ENCODE results near the gene CDH22. TPM values are rescaled to one million over a fixed set of nuclear protein-coding genes. Genes with fewer than 3 reads are reported as not detected.

CDH22 gene
- total RNA-seq, 1 donor from 2014 or later: 0.18 TPM

GRCh38 chr20:46268131-46268614, 40.1 kb downstream of the CDH22 start:
- no peak overlapping the region for H3K4me3 Mint-ChIP-seq
- no peak for DNase-seq (ENCODE audit: low spot score in 2 of 2, unreplicated experiment in 2 of 2)

DNA sequence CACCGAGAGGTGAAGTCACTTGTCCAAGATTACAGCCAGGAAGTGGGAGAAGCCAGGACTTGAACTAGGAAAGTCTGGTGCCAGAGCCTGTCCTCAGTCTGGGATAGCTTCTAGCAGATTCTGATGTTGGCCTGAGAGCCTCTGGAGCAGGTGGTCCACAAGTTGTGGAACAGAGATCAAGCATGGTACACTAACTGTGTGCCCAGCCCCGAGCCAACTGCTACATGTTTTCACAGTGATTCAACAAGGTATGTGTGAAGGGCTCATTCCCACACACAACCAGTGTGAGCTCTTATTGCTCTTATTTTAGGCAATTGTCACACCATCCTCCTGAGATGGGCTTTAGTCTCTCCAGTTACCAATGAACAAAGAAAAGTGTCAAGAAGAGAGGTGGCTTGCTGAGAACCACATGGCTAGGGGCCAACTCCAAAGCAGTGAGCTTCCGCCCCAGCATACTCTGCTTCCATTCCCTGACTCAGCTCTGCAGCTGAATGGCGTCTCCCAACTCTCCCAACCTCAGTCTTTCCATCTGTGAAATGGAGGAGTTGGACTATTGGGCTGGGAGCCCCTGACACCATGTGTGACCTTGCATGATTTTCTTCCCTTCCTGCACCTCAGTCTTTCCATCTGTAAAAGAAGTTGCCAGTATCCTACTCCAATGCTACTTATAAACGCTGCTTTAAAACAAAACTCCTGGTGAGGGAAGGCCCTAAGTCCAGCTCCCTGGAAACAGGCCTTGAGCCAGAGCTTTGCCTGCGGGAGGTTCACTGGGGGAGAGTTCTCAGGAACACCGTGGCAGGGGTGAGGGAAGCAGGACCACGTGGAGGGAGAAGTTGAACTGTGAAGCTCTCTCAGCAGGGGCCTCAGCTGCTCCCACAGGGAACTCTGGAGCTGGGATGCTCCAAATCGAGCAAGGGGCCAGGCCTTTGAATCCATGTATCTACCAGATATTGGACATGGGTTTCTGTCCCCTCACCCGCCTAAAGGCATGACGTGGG, 40.9 kb downstream of the CDH22 start:
- no peak overlapping the region for H3K27ac Mint-ChIP-seq
- H3K4me3 Mint-ChIP-seq: no peak overlapping the region
- H3K9me3 Mint-ChIP-seq: peaks cover 3% of the 10 kb centered on the region
- H3K36me3 Mint-ChIP-seq: no peaks in the 10 kb centered on the region
- no peak for DNase-seq (ENCODE audit: low spot score in 2 of 2, unreplicated experiment in 2 of 2)
- TF ChIP-seq, protein P1, sequence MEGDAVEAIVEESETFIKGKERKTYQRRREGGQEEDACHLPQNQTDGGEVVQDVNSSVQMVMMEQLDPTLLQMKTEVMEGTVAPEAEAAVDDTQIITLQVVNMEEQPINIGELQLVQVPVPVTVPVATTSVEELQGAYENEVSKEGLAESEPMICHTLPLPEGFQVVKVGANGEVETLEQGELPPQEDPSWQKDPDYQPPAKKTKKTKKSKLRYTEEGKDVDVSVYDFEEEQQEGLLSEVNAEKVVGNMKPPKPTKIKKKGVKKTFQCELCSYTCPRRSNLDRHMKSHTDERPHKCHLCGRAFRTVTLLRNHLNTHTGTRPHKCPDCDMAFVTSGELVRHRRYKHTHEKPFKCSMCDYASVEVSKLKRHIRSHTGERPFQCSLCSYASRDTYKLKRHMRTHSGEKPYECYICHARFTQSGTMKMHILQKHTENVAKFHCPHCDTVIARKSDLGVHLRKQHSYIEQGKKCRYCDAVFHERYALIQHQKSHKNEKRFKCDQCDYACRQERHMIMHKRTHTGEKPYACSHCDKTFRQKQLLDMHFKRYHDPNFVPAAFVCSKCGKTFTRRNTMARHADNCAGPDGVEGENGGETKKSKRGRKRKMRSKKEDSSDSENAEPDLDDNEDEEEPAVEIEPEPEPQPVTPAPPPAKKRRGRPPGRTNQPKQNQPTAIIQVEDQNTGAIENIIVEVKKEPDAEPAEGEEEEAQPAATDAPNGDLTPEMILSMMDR (IDR thresholded peaks at IDR 0.05; ENCODE audit: unreplicated experiment): no peak
- H3K4me1 Mint-ChIP-seq: no peaks in the 10 kb centered on the region
- peaks cover 66% of the 10 kb centered on the region for H3K27me3 Mint-ChIP-seq (ENCODE audit: low read depth)

More at GRCh38 chr20:46268131-46268614, 40.1 kb downstream of the CDH22 start:
- H3K27ac Mint-ChIP-seq: no peak overlapping the region
- no peaks in the 10 kb centered on the region for H3K36me3 Mint-ChIP-seq
- H3K9me3 Mint-ChIP-seq: peaks cover 3% of the 10 kb centered on the region
- H3K4me1 Mint-ChIP-seq: no peaks in the 10 kb centered on the region
- H3K27me3 Mint-ChIP-seq (ENCODE audit: low read depth): peaks cover 65% of the 10 kb centered on the region
- TF ChIP-seq, protein P1 (IDR thresholded peaks at IDR 0.05; ENCODE audit: unreplicated experiment): no peak

GRCh38 chr20:46265539-46265938, 42.8 kb downstream of the CDH22 start:
- TF ChIP-seq, protein P1 (IDR thresholded peaks at IDR 0.05; ENCODE audit: unreplicated experiment): no peak
- Mint-ChIP-seq H3K36me3 (no peaks in the 10 kb centered on the region), H3K9me3 (no peaks in the 10 kb centered on the region), H3K4me1 (no peaks in the 10 kb centered on the region), H3K27me3 (ENCODE audit: low read depth) (peaks cover 54% of the 10 kb centered on the region), H3K4me3 (no peak overlapping the region), H3K27ac (no peak overlapping the region)
- DNase-seq (ENCODE audit: low spot score in 2 of 2, unreplicated experiment in 2 of 2): no peak

DNA sequence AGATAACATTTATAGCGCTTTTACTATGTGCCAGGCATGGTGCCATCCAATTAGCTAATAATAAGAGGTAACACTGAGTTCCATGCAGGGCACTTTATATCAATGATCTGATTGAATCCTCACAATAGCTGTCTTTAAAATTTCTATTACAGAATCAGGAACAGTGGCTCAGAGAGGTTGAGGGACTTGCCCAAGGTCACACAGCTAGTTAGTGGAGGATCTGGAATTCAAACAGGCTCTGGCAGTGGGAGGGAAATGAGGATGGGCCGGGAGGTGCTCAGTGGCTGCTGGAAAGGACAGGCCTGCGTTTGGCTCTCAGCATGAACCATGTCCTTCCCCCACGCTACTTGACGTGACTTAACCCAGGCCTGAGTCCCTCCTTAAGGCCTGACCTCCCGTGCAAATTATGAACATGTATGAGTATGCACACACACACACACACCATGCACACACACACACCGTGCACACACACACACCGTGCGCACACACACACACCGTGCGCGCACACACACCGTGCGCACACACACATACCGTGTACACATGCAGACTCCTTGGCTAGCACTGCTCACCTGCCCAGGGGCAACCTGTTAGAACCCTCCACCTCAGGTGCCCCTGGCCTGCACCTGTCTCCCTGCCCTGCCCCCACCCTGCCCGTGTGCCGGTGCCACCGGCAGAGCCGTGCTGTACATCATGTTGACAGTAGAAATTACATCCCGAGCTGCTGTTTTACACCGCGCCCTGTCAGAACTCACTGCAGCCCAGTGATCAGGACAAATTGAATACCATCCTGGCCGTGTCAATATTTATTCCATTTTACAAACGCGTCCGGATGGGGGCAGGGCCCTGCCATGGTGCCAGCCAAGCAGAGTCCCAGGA, 43.7 kb downstream of the CDH22 start:
- peaks cover 45% of the 10 kb centered on the region for H3K27me3 Mint-ChIP-seq (ENCODE audit: low read depth)
- no peak overlapping the region for H3K27ac Mint-ChIP-seq
- H3K4me1 Mint-ChIP-seq: no peaks in the 10 kb centered on the region
- TF ChIP-seq, protein P1 (IDR thresholded peaks at IDR 0.05; ENCODE audit: unreplicated experiment): no peak
- H3K4me3 Mint-ChIP-seq: no peak overlapping the region
- H3K36me3 Mint-ChIP-seq: no peaks in the 10 kb centered on the region
- H3K9me3 Mint-ChIP-seq: no peaks in the 10 kb centered on the region
- DNase-seq (ENCODE audit: low spot score in 2 of 2, unreplicated experiment in 2 of 2): no peak

- TF ChIP-seq, protein P1 (IDR thresholded peaks at IDR 0.05; ENCODE audit: unreplicated experiment): no peak
- Mint-ChIP-seq H3K27ac (no peak overlapping the region), H3K4me1 (no peaks in the 10 kb centered on the region), H3K4me3 (no peak overlapping the region), H3K36me3 (no peaks in the 10 kb centered on the region), H3K9me3 (no peaks in the 10 kb centered on the region), H3K27me3 (ENCODE audit: low read depth) (peaks cover 38% of the 10 kb centered on the region)
- no peak for DNase-seq (ENCODE audit: low spot score in 2 of 2, unreplicated experiment in 2 of 2)
These were observed 46.6 kb downstream of the CDH22 start for GRCh38 chr20:46261456-46262253.

Measured in mesothelial cell of epicardium (in vitro differentiated cells).